GM18511 (cell line): ENCODE data around the gene KISS1R.

Source experiments
- ATAC-seq: cut with Tn5 transposase; IDR thresholded peaks from one replicate; pipeline ENCODE4 v1.9.1; 2021; ENCODE audit warnings: mild to moderate bottlenecking, moderate library complexity; ENCODE audit not compliant: unreplicated experiment

KISS1R gene

DNA sequence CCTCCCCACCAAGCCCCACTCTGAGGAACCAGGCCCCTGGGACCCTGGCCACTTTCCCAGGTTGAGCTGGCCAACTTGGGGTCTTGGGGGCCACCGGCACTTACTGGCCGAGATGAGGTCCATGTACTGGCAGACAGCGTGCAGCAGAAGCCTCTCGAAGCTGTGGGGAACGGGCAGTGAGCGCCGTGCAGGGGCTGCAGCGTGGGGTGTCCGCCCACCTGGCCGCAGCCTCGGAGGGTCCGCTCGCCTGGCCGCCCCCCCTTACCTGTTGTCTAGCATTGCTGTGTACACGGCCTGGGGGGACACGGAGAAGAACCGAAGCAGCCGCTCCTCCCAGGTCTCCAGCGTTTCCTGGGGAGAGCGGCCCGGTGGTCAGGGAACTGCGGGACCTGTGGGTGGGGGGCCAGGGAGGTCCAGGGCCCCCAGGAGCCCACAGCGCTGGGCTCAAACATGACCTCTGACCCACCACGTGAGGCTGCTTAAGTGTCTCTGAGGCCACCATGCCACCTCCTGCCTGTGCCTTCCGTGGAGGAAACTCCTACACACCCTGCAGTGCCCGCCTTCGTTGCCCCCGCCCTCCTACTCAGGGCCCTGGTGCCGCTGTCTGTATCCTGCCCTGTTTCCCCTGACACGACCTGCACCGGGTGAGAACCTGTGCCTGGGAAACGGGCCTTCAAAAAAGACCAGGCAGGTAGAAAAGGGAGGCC lies 17.6 kb upstream of the KISS1R start:
- ATAC-seq, result no peak

- no peak for ATAC-seq
Measured at GRCh38 chr19:900043-900301, 17.2 kb upstream of the KISS1R start.

DNA sequence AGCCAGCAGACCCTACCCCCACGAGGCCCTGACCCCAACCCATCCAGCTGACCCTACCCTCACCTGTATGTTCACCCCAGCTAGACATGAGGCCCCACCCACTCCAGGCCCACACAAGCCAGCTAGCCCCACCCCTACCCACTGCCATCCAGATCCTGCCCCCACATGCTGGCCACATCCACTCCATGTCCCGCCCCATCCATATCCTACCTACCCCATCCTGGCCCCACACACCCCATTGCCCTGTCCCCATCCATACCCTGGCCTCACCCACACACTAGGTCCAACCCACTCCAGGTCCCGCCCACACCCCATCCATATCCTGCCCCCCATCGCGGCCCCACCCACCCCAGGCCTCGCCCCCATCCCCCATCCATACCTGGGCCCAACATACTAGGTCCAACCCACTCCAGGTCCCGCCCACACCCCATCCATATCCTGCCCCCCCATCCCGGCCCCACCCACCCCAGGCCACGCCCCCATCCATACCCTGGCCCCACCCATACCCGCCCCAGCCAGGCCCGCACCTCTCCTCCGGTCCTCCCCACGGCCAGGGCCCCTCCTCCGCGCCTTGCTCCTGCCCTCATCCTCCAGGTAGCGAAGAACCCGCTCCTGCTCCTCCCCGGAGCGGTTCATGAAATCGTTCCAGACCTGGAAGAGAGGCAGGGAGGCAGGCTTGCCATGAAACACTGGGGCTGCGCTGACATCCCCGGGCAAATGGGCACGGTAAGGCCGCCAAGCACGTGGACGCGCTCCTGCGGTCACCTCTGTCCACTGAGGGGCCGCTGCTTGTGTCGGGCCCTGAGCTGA lies 16.6 kb upstream of the KISS1R start:
- ATAC-seq, result no peak

- ATAC-seq, result no peak
Measured at GRCh38 chr19:901216-902092, 15.7 kb upstream of the KISS1R start.

DNA sequence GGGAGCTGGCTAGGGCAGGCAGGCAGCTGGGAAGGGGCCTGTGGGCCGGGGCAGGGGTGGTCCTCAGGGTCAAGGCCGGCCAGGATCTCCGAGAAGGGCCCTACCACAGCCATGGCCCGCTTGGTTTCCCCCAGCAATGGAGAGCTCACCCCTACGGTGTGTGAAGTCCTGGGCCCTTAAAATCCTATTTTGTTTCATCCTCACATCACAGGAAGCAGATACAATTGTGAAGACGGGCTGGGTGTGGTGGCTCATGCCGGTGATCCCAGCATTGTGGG lies 15.1 kb upstream of the KISS1R start:
- no peak for ATAC-seq

- no peak for ATAC-seq
Measured at GRCh38 chr19:902446-903226, 14.5 kb upstream of the KISS1R start.

- no peak for ATAC-seq
Measured at GRCh38 chr19:903266-903797, 13.8 kb upstream of the KISS1R start.

DNA sequence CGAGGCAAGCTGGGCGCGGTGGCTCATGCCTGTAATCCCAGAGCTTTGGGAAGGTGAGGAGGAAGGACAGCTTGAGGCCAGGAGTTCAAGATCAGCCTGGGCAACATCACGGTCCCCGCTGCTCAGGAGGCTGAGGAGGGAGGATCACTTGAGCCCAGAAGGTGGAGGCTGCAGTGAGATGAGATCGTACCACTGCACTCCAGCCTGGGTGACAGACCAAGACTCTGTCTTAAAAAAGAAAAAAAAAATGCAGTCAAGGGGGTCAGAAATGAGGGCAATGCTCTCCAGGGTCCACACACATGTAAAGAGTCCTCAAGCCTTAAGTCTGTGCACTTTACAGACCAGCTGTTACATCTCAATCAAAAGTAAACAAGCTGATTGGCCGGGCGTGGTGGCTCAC lies 12.6 kb upstream of the KISS1R start:
- no peak for ATAC-seq

DNA sequence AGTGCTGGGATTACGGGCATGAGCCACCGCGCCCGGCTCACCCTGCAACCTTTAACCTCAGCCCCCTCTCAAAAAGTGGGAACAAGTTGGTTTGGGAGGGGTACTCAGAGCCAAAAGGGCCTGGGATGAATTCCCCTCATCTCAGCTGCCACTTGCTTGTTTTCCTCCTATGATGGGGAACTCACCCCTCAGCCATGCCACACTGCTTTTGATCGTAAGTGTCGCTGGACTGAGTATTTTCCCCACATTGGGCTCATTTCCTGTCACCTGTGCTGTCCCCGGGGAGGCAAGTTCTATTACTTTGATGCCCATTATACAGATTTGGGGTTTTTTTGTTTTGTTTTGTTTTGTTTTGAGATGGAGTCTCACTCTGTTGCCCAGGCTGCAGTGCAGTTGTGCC lies 10.7 kb upstream of the KISS1R start:
- ATAC-seq, result no peak

GRCh38 chr19:907183-907853 lies 9.8 kb upstream of the KISS1R start:
- ATAC-seq, result no peak

GRCh38 chr19:911197-912033 lies 5.7 kb upstream of the KISS1R start:
- no peak for ATAC-seq

GRCh38 chr19:912181-913079 lies 4.7 kb upstream of the KISS1R start:
- ATAC-seq, result no peak

GRCh38 chr19:913080-913748 lies 3.9 kb upstream of the KISS1R start, which contains the start of gene R3HDM4:
R3HDM4 (minus strand) TSS chr19:913219; CDS start chr19:913157, 62 bp downstream.
- no peak for ATAC-seq

GRCh38 chr19:916645-917322 lies 349 bp upstream of the KISS1R start:
- no peak for ATAC-seq

DNA sequence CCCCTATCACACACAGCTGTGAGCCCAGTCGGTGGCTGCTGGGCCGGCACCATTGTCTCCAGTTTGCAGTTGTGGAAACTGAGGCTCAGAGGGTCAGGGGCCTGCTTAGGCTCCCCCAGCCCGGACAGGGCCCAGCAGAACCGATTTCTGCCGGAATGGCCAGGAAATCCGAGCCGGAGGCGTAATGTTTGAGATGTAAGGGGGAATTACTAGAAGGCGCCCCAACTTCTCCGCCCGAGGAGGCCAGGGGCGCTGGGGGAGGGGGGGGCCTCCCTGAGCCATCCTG lies 962 bp downstream of the KISS1R start:
- no peak for ATAC-seq

DNA sequence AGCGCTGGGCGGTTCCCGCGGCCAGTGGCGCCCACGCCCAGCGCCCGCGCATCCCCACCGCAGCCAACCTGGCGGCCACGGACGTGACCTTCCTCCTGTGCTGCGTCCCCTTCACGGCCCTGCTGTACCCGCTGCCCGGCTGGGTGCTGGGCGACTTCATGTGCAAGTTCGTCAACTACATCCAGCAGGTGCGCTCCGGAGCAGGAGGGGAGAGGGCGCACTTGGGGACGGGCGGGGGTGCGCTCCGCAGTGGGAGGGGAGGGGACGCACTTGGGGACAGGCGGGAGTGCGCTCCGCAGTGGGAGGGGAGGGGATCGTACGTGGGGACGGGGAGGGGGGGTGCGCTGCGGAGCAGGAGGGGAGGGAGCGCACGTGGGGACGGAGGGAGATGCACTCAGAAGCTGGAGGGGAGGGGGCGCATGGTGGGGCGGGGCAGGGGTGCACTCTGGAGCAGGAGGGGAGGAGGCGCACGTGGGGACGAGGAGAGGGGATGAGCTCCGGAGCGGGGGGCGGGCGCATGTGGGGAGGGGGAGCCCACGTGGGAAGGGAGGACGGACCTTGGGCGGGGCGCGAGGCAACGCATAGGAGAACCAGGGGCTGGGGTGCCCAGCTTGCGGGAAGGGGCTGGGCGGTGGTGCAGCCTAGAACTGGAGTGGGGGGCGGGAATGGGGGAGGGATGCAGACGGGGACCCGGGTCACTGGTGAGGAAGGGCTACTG lies 1.5 kb downstream of the KISS1R start:
- ATAC-seq, result no peak
